ENCODE results near the gene SFT2D3. TPM values are rescaled to one million over a fixed set of nuclear protein-coding genes. Genes with fewer than 3 reads are reported as not detected.

Gene SFT2D3
- total RNA-seq, 3 donors from 2014 or later, result 5.1 to 8.8 (median 8.1) TPM

GRCh38 chr2:127669056-127669455 is 32.2 kb upstream of the SFT2D3 start:
- ATAC-seq (no peak), DNase-seq (no peak)
- Histone ChIP-seq H3K9me3 (no peaks in the 10 kb centered on the region), H3K36me3 (ENCODE audit: low read depth) (no peaks in the 10 kb centered on the region), H3K4me1 (ENCODE audit: low read depth) (peaks cover 4% of the 10 kb centered on the region), H3K4me3 (no peak overlapping the region)
- intact Hi-C loops (cut with DNase I, micrococcal nuclease), result no loop called here
- TF ChIP-seq CTCF (IDR thresholded peaks at IDR 0.05), result no peak

GRCh38 chr2:127670055-127670956 is 31.0 kb upstream of the SFT2D3 start:
- no peak overlapping the region for H3K4me3 ChIP-seq
- intact Hi-C loops (cut with DNase I, micrococcal nuclease), result no loop called here
- H3K36me3 ChIP-seq (ENCODE audit: low read depth), result no peaks in the 10 kb centered on the region
- H3K9me3 ChIP-seq, result no peaks in the 10 kb centered on the region
- peaks cover 3% of the 10 kb centered on the region for H3K4me1 ChIP-seq (ENCODE audit: low read depth)
- TF ChIP-seq CTCF (IDR thresholded peaks at IDR 0.05), result no peak
- ATAC-seq, result no peak
- no peak for DNase-seq

- H3K4me3 ChIP-seq, result no peak overlapping the region
- ATAC-seq, result no peak
- no peak for DNase-seq
- no peaks in the 10 kb centered on the region for H3K9me3 ChIP-seq
- intact Hi-C loops (cut with DNase I, micrococcal nuclease), result no loop called here
- peaks cover 8% of the 10 kb centered on the region for H3K4me1 ChIP-seq (ENCODE audit: low read depth)
- no peak for TF ChIP-seq CTCF (IDR thresholded peaks at IDR 0.05)
- H3K36me3 ChIP-seq (ENCODE audit: low read depth), result no peaks in the 10 kb centered on the region
Measured at GRCh38 chr2:127670957-127671290, 30.4 kb upstream of the SFT2D3 start.

- ATAC-seq (no peak), DNase-seq (no peak)
- Histone ChIP-seq H3K4me1 (ENCODE audit: low read depth) (peaks cover 6% of the 10 kb centered on the region), H3K4me3 (no peak overlapping the region), H3K9me3 (no peaks in the 10 kb centered on the region), H3K36me3 (ENCODE audit: low read depth) (no peaks in the 10 kb centered on the region)
- no peak for TF ChIP-seq CTCF (IDR thresholded peaks at IDR 0.05)
- intact Hi-C loops (cut with DNase I, micrococcal nuclease), result no loop called here
Measured at GRCh38 chr2:127671557-127672302, 29.6 kb upstream of the SFT2D3 start.

- Histone ChIP-seq H3K9me3 (no peaks in the 10 kb centered on the region), H3K36me3 (ENCODE audit: low read depth) (no peaks in the 10 kb centered on the region), H3K4me1 (ENCODE audit: low read depth) (peaks cover 6% of the 10 kb centered on the region), H3K4me3 (no peak overlapping the region)
- intact Hi-C loops (cut with DNase I, micrococcal nuclease), result no loop called here
- DNase-seq (no peak), ATAC-seq (peak; percentile 7)
- TF ChIP-seq CTCF (IDR thresholded peaks at IDR 0.05), result no peak
Measured at GRCh38 chr2:127672341-127673224, 28.7 kb upstream of the SFT2D3 start.
